Measurements from ENCODE around the gene GATA2.
A peak's percentile ranks its signal among the peaks of the same experiment; 100 is the strongest.

GATA2 gene

GRCh38 chr3:128488636-128488990 lies 4.4 kb downstream of the GATA2 start:
- DNase-seq, result peak; percentile 69

GRCh38 chr3:128487813-128488635 lies 5.0 kb downstream of the GATA2 start:
- peak overlapping the region; percentile 77 for H3K4me3 ChIP-seq (ENCODE audit: low read depth, low read length)
- no peaks in the 10 kb centered on the region for H3K4me1 ChIP-seq
- H3K27me3 ChIP-seq, result no peaks in the 10 kb centered on the region
- TF ChIP-seq CTCF (IDR thresholded peaks at IDR 0.05; ENCODE audit: low read depth, low read length), result 0 out of 2 replicates have a peak, but pooled peaks have one; percentile 2
- peak; percentile 92 for DNase-seq
- H3K9me3 ChIP-seq, result no peaks in the 10 kb centered on the region
- H3K36me3 ChIP-seq, result peaks cover 99% of the 10 kb centered on the region

More at GRCh38 chr3:128488636-128488990, 4.4 kb downstream of the GATA2 start:
- H3K36me3 ChIP-seq, result peaks cover 93% of the 10 kb centered on the region
- 0 out of 2 replicates have a peak, but pooled peaks cover under 1% of the 10 kb centered on the region for H3K4me1 ChIP-seq
- H3K4me3 ChIP-seq (ENCODE audit: low read depth, low read length), result peak overlapping the region; percentile 77
- no peaks in the 10 kb centered on the region for H3K9me3 ChIP-seq
- TF ChIP-seq CTCF (IDR thresholded peaks at IDR 0.05; ENCODE audit: low read depth, low read length), result no peak
- no peaks in the 10 kb centered on the region for H3K27me3 ChIP-seq

- no peaks in the 10 kb centered on the region for H3K4me1 ChIP-seq
- no peaks in the 10 kb centered on the region for H3K27me3 ChIP-seq
- peaks cover 100% of the 10 kb centered on the region for H3K36me3 ChIP-seq
- H3K4me3 ChIP-seq (ENCODE audit: low read depth, low read length), result peak overlapping the region; percentile 77
- TF ChIP-seq CTCF (IDR thresholded peaks at IDR 0.05; ENCODE audit: low read depth, low read length), result no peak
- H3K9me3 ChIP-seq, result no peaks in the 10 kb centered on the region
- DNase-seq, result no peak
Measured at GRCh38 chr3:128487538-128487812, 5.5 kb downstream of the GATA2 start.

- Histone ChIP-seq H3K4me3 (ENCODE audit: low read depth, low read length) (peak overlapping the region; percentile 77), H3K9me3 (no peaks in the 10 kb centered on the region), H3K4me1 (no peaks in the 10 kb centered on the region), H3K27me3 (no peaks in the 10 kb centered on the region), H3K36me3 (peaks cover 100% of the 10 kb centered on the region)
- TF ChIP-seq CTCF (IDR thresholded peaks at IDR 0.05; ENCODE audit: low read depth, low read length), result no peak
- DNase-seq, result peak; percentile 68
Measured at GRCh38 chr3:128486681-128487537, 6.1 kb downstream of the GATA2 start.

GRCh38 chr3:128486205-128486628 lies 6.8 kb downstream of the GATA2 start:
- H3K4me3 ChIP-seq (ENCODE audit: low read depth, low read length), result peak overlapping the region; percentile 77
- no peak for TF ChIP-seq CTCF (IDR thresholded peaks at IDR 0.05; ENCODE audit: low read depth, low read length)
- no peaks in the 10 kb centered on the region for H3K27me3 ChIP-seq
- H3K36me3 ChIP-seq, result peaks cover 100% of the 10 kb centered on the region
- DNase-seq, result no peak
- H3K4me1 ChIP-seq, result 0 out of 2 replicates have a peak, but pooled peaks cover 3% of the 10 kb centered on the region
- no peaks in the 10 kb centered on the region for H3K9me3 ChIP-seq
